ENCODE data around the gene SDC1. TPM values are rescaled to one million over a fixed set of nuclear protein-coding genes. Genes with fewer than 3 reads are reported as not detected.

Gene SDC1
- total RNA-seq, 6 experiments from 2014 or later, result 260 to 452 (median 415) TPM

DNA sequence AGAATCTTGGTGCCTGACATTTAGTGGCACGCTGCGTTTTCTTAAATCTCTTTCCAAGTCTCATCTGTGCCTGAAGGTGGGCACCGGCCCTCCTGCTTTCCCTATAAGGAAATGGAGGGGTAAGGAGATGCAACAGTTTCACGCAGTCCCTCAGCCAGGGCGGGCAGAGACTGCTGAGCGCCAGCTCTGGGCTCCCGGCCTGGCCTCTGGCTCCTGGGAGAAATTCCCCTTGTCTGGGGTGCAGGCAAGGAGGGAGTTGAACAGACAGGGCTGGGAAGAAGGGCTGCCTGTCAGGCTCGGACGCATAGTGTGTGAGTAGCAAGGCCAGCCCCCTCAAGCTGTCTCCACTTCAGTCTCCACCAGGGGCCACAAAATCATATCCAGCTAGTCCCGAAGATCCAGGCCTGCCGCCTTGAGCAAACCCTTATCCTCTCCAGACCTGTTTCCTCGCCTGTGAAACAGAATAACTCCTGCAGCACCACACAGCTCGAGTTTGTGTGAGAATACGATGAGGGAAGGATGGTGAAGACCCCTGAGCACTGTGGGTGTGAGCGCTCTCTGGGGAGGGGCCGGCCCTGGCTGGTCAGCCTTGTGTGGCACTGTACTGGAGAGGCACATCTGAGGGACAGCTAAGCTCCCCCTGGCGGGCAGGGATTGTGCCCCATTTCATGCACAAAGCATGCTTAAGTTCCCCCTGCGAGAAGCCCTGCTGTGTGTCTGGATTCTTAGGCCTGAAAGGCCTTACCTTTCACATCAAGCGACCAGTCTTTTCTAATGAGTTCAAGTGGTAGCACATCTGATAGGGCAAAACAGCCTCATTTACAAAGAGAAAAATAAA is 33.8 kb downstream of the SDC1 start:
- Histone ChIP-seq H3K27me3 (no peaks in the 10 kb centered on the region), H3K36me3 (no peaks in the 10 kb centered on the region), H3K9me3 (no peaks in the 10 kb centered on the region), H3K27ac (peak overlapping the region in 2 of 3 donors; percentile 69 to 81), H3K4me1 (peaks cover 0 to 68% (median 33%) of the 10 kb centered on the region in 4 donors), H3K4me3 (no peak overlapping the region)
- intact Hi-C loops (cut with DNase I), result no loop called here
- TF ChIP-seq, protein P1, sequence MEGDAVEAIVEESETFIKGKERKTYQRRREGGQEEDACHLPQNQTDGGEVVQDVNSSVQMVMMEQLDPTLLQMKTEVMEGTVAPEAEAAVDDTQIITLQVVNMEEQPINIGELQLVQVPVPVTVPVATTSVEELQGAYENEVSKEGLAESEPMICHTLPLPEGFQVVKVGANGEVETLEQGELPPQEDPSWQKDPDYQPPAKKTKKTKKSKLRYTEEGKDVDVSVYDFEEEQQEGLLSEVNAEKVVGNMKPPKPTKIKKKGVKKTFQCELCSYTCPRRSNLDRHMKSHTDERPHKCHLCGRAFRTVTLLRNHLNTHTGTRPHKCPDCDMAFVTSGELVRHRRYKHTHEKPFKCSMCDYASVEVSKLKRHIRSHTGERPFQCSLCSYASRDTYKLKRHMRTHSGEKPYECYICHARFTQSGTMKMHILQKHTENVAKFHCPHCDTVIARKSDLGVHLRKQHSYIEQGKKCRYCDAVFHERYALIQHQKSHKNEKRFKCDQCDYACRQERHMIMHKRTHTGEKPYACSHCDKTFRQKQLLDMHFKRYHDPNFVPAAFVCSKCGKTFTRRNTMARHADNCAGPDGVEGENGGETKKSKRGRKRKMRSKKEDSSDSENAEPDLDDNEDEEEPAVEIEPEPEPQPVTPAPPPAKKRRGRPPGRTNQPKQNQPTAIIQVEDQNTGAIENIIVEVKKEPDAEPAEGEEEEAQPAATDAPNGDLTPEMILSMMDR (IDR thresholded peaks at IDR 0.05), result peak in 3 of 4 donors; percentile 14 to 17 (median 16)
- TF ChIP-seq POLR2A (IDR thresholded peaks at IDR 0.05), result no peak
- 88% methylated on average over 5 of the region's 19 CpGs for WGBS (ENCODE audit: insufficient coverage, low coverage, low lambda C conversion rate, missing lambda C conversion rate)
- ATAC-seq (no peak), DNase-seq (peak in 1 of 3 donors; percentile 28)

- intact Hi-C loops (cut with DNase I), result no loop called here
- Histone ChIP-seq H3K4me3 (no peak overlapping the region), H3K9me3 (no peaks in the 10 kb centered on the region), H3K27ac (peak overlapping the region in 2 of 3 donors; percentile 24 to 81), H3K27me3 (no peaks in the 10 kb centered on the region), H3K4me1 (peaks cover 0 to 73% (median 35%) of the 10 kb centered on the region in 4 donors), H3K36me3 (no peaks in the 10 kb centered on the region)
- no CpG with 5 or more reads among the region's 9 CpGs for WGBS (ENCODE audit: insufficient coverage, low coverage, low lambda C conversion rate, missing lambda C conversion rate)
- no peak for DNase-seq
- TF ChIP-seq, protein P1 (IDR thresholded peaks at IDR 0.05), result no peak
- TF ChIP-seq POLR2A (IDR thresholded peaks at IDR 0.05), result no peak
- no peak for ATAC-seq
Measured at GRCh38 chr2:20190170-20190569, 34.8 kb downstream of the SDC1 start.

DNA sequence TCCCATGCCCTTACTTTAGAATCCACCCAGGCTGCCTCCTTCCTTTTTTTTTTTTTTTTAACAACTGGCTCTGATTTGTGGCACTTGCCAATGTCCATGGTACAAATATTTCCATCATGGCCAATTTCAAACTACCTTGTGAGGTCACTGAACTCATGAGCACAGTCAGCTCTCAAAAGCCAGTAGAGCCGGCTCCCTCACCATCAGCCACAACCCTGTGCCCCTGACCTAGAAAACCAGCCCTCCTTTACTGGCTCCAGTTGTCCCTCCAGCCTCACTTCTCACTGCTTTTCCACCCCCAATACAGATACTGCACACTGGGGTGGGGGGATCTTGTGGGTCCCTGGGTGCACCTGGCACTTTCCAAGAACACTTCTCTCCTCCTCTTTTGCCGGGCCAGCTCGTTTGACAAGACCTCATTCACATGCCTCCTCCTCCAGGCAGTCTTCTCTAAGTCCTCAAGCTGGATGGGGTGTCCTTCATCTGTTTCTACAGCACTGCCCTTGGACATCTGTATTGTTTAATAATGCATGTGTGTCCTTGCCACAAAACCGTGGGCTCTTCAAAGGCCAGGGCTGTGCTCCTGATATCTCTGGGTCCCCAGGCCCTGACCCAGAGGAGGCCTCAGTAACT is 35.5 kb downstream of the SDC1 start:
- Histone ChIP-seq H3K27ac (peak overlapping the region in 2 of 3 donors; percentile 24 to 66), H3K36me3 (no peaks in the 10 kb centered on the region), H3K4me1 (peaks cover 0 to 72% (median 35%) of the 10 kb centered on the region in 4 donors), H3K9me3 (no peaks in the 10 kb centered on the region), H3K4me3 (no peak overlapping the region), H3K27me3 (no peaks in the 10 kb centered on the region)
- TF ChIP-seq, protein P1 (IDR thresholded peaks at IDR 0.05), result no peak
- TF ChIP-seq POLR2A (IDR thresholded peaks at IDR 0.05), result no peak
- 60% methylated on average over 3 of the region's 4 CpGs for WGBS (ENCODE audit: insufficient coverage, low coverage, low lambda C conversion rate, missing lambda C conversion rate)
- peak in 2 of 3 donors; percentile 34 to 81 for DNase-seq
- peak; percentile 41 to 59 (median 56) for ATAC-seq
- intact Hi-C loops (cut with DNase I), result loop anchor here in 1 of 2 donors (10.0 kb wide), 1 partner anchor 55 kb away; no protein-coding TSS in a partner anchor

- intact Hi-C loops (cut with DNase I), result loop anchor here in 1 of 2 donors (10.0 kb wide), 1 partner anchor 54 kb away; no protein-coding TSS in a partner anchor
- DNase-seq, result no peak
- Histone ChIP-seq H3K36me3 (no peaks in the 10 kb centered on the region), H3K27me3 (no peaks in the 10 kb centered on the region), H3K4me1 (peaks cover 0 to 72% (median 35%) of the 10 kb centered on the region in 4 donors), H3K9me3 (no peaks in the 10 kb centered on the region), H3K4me3 (no peak overlapping the region), H3K27ac (peak overlapping the region in 1 of 3 donors; percentile 66)
- no peak for ATAC-seq
- 80% methylated on average over 4 of the region's 6 CpGs for WGBS (ENCODE audit: insufficient coverage, low coverage, low lambda C conversion rate, missing lambda C conversion rate)
- TF ChIP-seq, protein P1 (IDR thresholded peaks at IDR 0.05), result no peak
- no peak for TF ChIP-seq POLR2A (IDR thresholded peaks at IDR 0.05)
Measured at GRCh38 chr2:20188851-20189250, 36.1 kb downstream of the SDC1 start.

All from right lobe of liver (tissue), 6 donors.